H1 (cell line): ENCODE results near the gene SPSB3. TPM values are rescaled to one million over a fixed set of nuclear protein-coding genes. Genes with fewer than 3 reads are reported as not detected.

Experiments
- BCL11A ChIP-seq, 2 experiments: IDR thresholded peaks; one replicate each; pipeline ENCODE4 v1.6.1; 2011; ENCODE audit warnings: low read depth in 2 of 2, low read length in 2 of 2, mild to moderate bottlenecking in 2 of 2
- CBX5 ChIP-seq: fragments of 300-800, 300-1000 bp; sonication (generic); IDR thresholded peaks from 2 replicates; pipeline ENCODE4 v1.7.1; 2016; ENCODE audit warnings: antibody characterized with exemption, low read length, low read depth
- CHD7 ChIP-seq: fragments of 300-600 bp; sonication (generic); IDR thresholded peaks from 2 replicates; pipeline ENCODE4 v1.7.1; 2012; ENCODE audit warnings: low read length, moderate library complexity, mild to moderate bottlenecking, inconsistent platforms; ENCODE audit not compliant: insufficient replicate concordance
- JUND ChIP-seq: IDR thresholded peaks from 2 replicates; pipeline ENCODE4 v1.6.1; 2011; ENCODE audit warnings: mild to moderate bottlenecking, improper control_type of control experiment, low read length
- KDM4A ChIP-seq: IDR thresholded peaks from one replicate; pipeline ENCODE4 v1.7.1; 2012; ENCODE audit warnings: low read depth, mild to moderate bottlenecking, moderate library complexity, low read length, inconsistent platforms; ENCODE audit not compliant: severe bottlenecking
- KDM5A ChIP-seq: fragments of 200-600 bp; IDR thresholded peaks from 2 replicates; pipeline ENCODE4 v1.7.1; 2012; ENCODE audit warnings: mild to moderate bottlenecking, low read length, inconsistent platforms, mixed read lengths
- NRF1 ChIP-seq: IDR thresholded peaks from 2 replicates; pipeline ENCODE4 v1.6.1; 2011; ENCODE audit warnings: mild to moderate bottlenecking, low read depth, low read length, improper control_type of control experiment
- SP2 ChIP-seq: IDR thresholded peaks from 2 replicates; pipeline ENCODE4 v1.6.1; 2012; ENCODE audit warnings: mild to moderate bottlenecking, low read length, inconsistent platforms
- TBP ChIP-seq: IDR thresholded peaks from 2 replicates; pipeline ENCODE4 v1.6.1; 2011; ENCODE audit warnings: low read depth, low read length, improper control_type of control experiment
- YY1 ChIP-seq: IDR thresholded peaks from 2 replicates; pipeline ENCODE4 v1.6.1; 2011; ENCODE audit warnings: low read depth, mild to moderate bottlenecking, low read length
- polyA plus RNA-seq, 7 experiments: library from polyadenylated mRNA; depleted of rRNA in 3 of 7; stranded (reverse) in 5 of 7; unstranded in 2 of 7; fragments of >200 nt in 5 of 7; fragments of 200-250 nt in 2 of 7; gene quantifications; 1 replicate in 5 of 7; 2 replicates in 1 of 7; 4 replicates in 1 of 7; pipeline versions ENCODE4 v1.2.1 to v1.2.3, GENCODE V29; 2011 to 2013; ENCODE audit warnings: missing spikeins in 2 of 7, mixed read lengths in 2 of 7
- total RNA-seq: library from RNA; stranded (reverse); fragmentation: NEBNext Ultra II Directional; extraction: Animal tissue kit (Norgen Biotek cat#: 25700); gene quantifications from 2 replicates; pipeline ENCODE4 v1.2.1, GENCODE V29; 2021

SPSB3 gene
- total and polyA plus RNA-seq, 2 of the 8 experiments (the other 6 are each of a cell fraction or from before 2014, with no cell fraction given): 22.5 to 37.8 TPM

GRCh38 chr16:1819611-1820010 is 37.2 kb upstream of the SPSB3 start (continued):
- TF ChIP-seq CBX5 (no peak), YY1 (no peak), JUND (no peak), NRF1 (no peak), TBP (no peak), BCL11A (IDR thresholded peaks at IDR 0.05; ENCODE audit: low read depth in 2 of 2, low read length in 2 of 2) (no peak), KDM4A (no peak), SP2 (no peak), CHD7 (no peak), KDM5A (no peak)
